Ovary (tissue), 9 donors: Measurements from ENCODE around the gene TMEM106A. TPM values are rescaled to one million over a fixed set of nuclear protein-coding genes. Genes with fewer than 3 reads are reported as not detected.
"Not testable (repeated sequence)": the region's sequence is repeated elsewhere in the genome, so short reads cannot be mapped to it uniquely, and the experiment has no call there.

Experiments used
- DNase-seq, 5 donors: peaks; one replicate each; pipeline ENCODE4 v3.0.0-alpha.2; 2019 to 2020
- H3K27ac ChIP-seq, 2 donors: fragments of 200-600 bp; one replicate each; pipeline versions ENCODE4 v1.5.1 to v1.8.0; 2019 to 2022
- H3K27me3 ChIP-seq: fragments of 200-600 bp; one replicate; pipeline ENCODE4 v1.8.0; 2022
- H3K36me3 ChIP-seq: fragments of 200-600 bp; sonication (generic); one replicate; pipeline ENCODE4 v1.5.1; 2019
- H3K4me1 ChIP-seq: one replicate; pipeline ENCODE4 v1.8.1; 2013; ENCODE audit warnings: mild to moderate bottlenecking, moderate library complexity; ENCODE audit not compliant: insufficient read depth
- H3K4me3 ChIP-seq: fragments of 200-600 bp; sonication (generic); one replicate; pipeline ENCODE4 v1.5.1; 2017
- H3K9me3 ChIP-seq, 2 donors: fragments of 200-600 bp in 1 of 2; sonication (generic) in 1 of 2; one replicate each; pipeline versions ENCODE4 v1.5.1 to v1.8.1; 2013 to 2019; ENCODE audit warnings: mild to moderate bottlenecking in 1 of 2, moderate library complexity in 1 of 2
- EP300 ChIP-seq: sonication (generic); formaldehyde crosslinking; IDR thresholded peaks from one replicate; pipeline ENCODE4 v1.6.1; 2017; ENCODE audit warnings: antibody characterized with exemption
- POLR2A ChIP-seq: fragments of 450-650 bp; IDR thresholded peaks from one replicate; pipeline ENCODE4 v1.6.1; 2017; ENCODE audit warnings: antibody characterized with exemption, mild to moderate bottlenecking, moderate library complexity
- WGBS, 3 donors: extraction: QIAGEN DNeasy Blood & Tissue Kit in 1 of 3; methylation state at CpG; one replicate each; pipeline versions ENCODE4 v1.1.5 to v1.1.7; 2013 to 2017; 5-methylcytosine and 5-hydroxymethylcytosine counted together
- intact Hi-C, 4 donors: fragments of 100-400 bp; cut with DNase I; formaldehyde crosslinking; loops; one replicate each; pipeline versions ENCODE4 v1.11.0 to v1.15.1; 2022 to 2023
- polyA plus RNA-seq, 2 donors: library from polyadenylated mRNA; stranded (reverse); fragments of 200-250 nt in 1 of 2; fragments of 350-450 nt in 1 of 2; fragmentation: Illumina TruSeq in 1 of 2; extraction: RNeasy Lipid Tissue Mini Kit (QIAGEN cat#74804) in 1 of 2; gene quantifications; one replicate each; pipeline ENCODE4 v1.2.3, GENCODE V29; 2013 to 2014
- total RNA-seq, 7 donors: library from RNA; depleted of rRNA in 2 of 7; stranded (reverse); fragments of >200 nt in 2 of 7; fragmentation: NEBNext Ultra II Directional in 3 of 7; extraction: Animal tissue kit (Norgen Biotek cat#: 25700) in 3 of 7; gene quantifications; one replicate each; pipeline versions ENCODE4 v1.1.0 to v1.2.4, GENCODE V29; 2016 to 2023
- TF ChIP-seq, protein P1 (sequence below), 3 donors: fragments of 450-650 bp in 2 of 3; fragments of 200-600 bp in 1 of 3; IDR thresholded peaks; one replicate each; pipeline versions ENCODE4 v1.5.1 to v1.8.0; 2016 to 2022; ENCODE audit warnings: antibody characterized with exemption in 3 of 3, mild to moderate bottlenecking in 1 of 3
- donor health status: DM: no; HTN: no; CAD: no; lungs with moderate emphysema.
- donor health status: DM: no; HTN: no; CAD: no.
- donor health status: Bipolar disorder and iron deficiency.
- donor health status: DM: yes; HTN: yes; CAD: no.
- donor health status: DM: no; HTN: no; CAD: no.
- donor health status: DM: yes; HTN: yes; CAD: no.

TMEM106A gene
- total and polyA plus RNA-seq, 9 donors, result 1.5 to 23.4 (median 13.4) TPM

DNA sequence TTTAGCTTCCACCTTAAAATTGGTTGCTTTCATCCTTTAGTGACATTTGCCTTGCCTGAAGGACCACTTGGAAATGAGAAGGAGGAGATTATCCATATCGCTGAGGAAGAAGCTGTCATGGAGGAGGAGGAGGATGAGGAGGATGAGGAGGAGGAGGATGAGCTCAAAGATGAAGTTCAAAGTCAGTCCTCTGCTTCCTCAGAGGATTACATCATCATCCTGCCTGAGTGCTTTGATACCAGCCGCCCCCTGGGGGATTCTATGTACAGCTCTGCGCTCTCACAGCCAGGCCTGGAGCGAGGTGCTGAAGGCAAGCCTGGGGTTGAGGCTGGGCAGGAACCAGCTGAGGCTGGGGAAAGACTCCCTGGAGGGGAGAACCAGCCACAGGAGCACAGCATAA, 11.5 kb upstream of the TMEM106A start:
- no peaks in the 10 kb centered on the region for H3K36me3 ChIP-seq
- H3K27me3 ChIP-seq, result no peaks in the 10 kb centered on the region
- no peak overlapping the region for H3K27ac ChIP-seq
- intact Hi-C loops, result no loop called here
- H3K4me3 ChIP-seq, result no peak overlapping the region
- DNase-seq, result no peak
- no peaks in the 10 kb centered on the region for H3K4me1 ChIP-seq
- TF ChIP-seq, protein P1, sequence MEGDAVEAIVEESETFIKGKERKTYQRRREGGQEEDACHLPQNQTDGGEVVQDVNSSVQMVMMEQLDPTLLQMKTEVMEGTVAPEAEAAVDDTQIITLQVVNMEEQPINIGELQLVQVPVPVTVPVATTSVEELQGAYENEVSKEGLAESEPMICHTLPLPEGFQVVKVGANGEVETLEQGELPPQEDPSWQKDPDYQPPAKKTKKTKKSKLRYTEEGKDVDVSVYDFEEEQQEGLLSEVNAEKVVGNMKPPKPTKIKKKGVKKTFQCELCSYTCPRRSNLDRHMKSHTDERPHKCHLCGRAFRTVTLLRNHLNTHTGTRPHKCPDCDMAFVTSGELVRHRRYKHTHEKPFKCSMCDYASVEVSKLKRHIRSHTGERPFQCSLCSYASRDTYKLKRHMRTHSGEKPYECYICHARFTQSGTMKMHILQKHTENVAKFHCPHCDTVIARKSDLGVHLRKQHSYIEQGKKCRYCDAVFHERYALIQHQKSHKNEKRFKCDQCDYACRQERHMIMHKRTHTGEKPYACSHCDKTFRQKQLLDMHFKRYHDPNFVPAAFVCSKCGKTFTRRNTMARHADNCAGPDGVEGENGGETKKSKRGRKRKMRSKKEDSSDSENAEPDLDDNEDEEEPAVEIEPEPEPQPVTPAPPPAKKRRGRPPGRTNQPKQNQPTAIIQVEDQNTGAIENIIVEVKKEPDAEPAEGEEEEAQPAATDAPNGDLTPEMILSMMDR (IDR thresholded peaks at IDR 0.05), result no peak
- TF ChIP-seq EP300, result no peak
- no peak for TF ChIP-seq POLR2A
- no peaks in the 10 kb centered on the region for H3K9me3 ChIP-seq
- 77 to 88% (median 85%) methylated on average over 4 of the region's 4 CpGs for WGBS, 3 donors

DNA sequence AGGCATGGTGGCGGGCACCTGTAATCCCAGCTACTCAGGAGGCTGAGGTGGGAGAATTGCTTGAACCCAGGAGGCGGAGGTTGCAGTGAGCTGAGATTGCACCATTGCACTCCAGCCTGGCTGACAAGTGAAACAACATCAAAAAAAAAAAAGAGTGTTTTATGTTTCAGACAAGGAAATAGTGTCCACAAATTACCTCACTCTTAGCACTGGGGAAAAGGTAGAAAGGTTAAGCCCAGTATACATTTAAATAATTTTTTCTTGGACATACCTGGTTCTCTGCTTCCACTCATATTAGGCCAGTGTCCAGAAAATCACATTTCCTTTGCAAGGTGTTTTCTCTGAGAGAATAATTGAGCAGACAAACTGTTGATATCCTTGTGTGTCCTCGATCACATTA, 8.7 kb upstream of the TMEM106A start:
- H3K4me3 ChIP-seq, H3K9me3 ChIP-seq, intact Hi-C loops, H3K27me3 ChIP-seq, H3K36me3 ChIP-seq, H3K27ac ChIP-seq, H3K4me1 ChIP-seq, DNase-seq: not testable (repeated sequence)
- WGBS, 3 donors, result 96 to 99% (median 98%) methylated on average over 3 of the region's 3 CpGs

DNA sequence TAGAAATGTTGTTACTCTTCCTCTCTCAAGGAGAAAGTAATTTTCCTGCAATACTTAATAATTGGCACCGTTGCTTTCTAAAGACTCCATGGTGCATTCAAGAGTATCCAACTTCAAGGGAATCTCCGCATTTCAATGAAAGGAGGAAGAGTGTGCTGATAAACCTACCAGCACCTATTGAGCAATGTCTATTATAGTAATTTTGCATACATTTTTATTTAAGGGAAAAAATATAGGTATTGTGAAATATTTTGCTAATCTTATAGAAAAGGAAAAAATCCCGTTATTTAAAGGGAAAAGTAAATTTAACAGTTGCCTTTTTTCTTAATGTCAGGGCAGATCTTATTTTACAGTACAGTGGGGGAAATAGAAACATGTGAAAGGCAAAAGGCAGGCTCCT, 1.1 kb upstream of the TMEM106A start:
- Histone ChIP-seq H3K9me3 (no peaks in the 10 kb centered on the region), H3K4me1 (peaks cover 3% of the 10 kb centered on the region), H3K27me3 (no peaks in the 10 kb centered on the region), H3K4me3 (no peak overlapping the region), H3K36me3 (no peaks in the 10 kb centered on the region), H3K27ac (no peak overlapping the region)
- no peak for DNase-seq
- WGBS, 3 donors, result 62 to 76% (median 65%) methylated on average over 3 of the region's 3 CpGs
- intact Hi-C loops, result loop anchor here in 1 of 4 donors (10.0 kb wide), 2 partner anchors 76 to 186 kb away; partner anchors contain the start of genes RND2 and VAT1
- no peak for TF ChIP-seq EP300

DNA sequence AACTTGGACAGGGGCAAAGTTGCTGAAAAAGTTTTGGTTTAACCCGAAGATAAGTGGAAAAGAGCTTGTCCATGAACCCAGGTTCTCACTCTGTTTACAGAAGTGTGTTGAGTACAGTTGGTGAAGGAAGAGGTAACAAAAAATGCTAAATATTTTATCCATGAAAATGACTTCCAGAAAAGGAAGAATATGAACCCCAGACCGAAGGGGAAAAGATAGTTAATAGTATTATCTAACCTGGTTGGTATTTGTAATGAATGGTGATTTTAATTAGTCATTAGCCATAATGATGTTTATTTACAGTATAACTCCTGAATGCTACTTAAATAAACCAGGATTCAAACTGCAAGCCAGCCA, 574 bp upstream of the TMEM106A start:
- no peaks in the 10 kb centered on the region for H3K27me3 ChIP-seq
- H3K9me3 ChIP-seq, result no peaks in the 10 kb centered on the region
- H3K4me1 ChIP-seq, result peaks cover 5% of the 10 kb centered on the region
- no peak for DNase-seq
- peak overlapping the region in 1 of 2 donors; percentile 72 for H3K27ac ChIP-seq
- no peaks in the 10 kb centered on the region for H3K36me3 ChIP-seq
- 0 to 5% (median 2%) methylated on average over 2 of the region's 2 CpGs for WGBS, 3 donors
- TF ChIP-seq POLR2A (no peak), EP300 (no peak)
- TF ChIP-seq, protein P1 (IDR thresholded peaks at IDR 0.05), result no peak
- H3K4me3 ChIP-seq, result peak overlapping the region; percentile 54
- intact Hi-C loops, result loop anchor here in 1 of 4 donors (10.0 kb wide), 2 partner anchors 76 to 186 kb away; partner anchors contain the start of genes RND2 and VAT1

DNA sequence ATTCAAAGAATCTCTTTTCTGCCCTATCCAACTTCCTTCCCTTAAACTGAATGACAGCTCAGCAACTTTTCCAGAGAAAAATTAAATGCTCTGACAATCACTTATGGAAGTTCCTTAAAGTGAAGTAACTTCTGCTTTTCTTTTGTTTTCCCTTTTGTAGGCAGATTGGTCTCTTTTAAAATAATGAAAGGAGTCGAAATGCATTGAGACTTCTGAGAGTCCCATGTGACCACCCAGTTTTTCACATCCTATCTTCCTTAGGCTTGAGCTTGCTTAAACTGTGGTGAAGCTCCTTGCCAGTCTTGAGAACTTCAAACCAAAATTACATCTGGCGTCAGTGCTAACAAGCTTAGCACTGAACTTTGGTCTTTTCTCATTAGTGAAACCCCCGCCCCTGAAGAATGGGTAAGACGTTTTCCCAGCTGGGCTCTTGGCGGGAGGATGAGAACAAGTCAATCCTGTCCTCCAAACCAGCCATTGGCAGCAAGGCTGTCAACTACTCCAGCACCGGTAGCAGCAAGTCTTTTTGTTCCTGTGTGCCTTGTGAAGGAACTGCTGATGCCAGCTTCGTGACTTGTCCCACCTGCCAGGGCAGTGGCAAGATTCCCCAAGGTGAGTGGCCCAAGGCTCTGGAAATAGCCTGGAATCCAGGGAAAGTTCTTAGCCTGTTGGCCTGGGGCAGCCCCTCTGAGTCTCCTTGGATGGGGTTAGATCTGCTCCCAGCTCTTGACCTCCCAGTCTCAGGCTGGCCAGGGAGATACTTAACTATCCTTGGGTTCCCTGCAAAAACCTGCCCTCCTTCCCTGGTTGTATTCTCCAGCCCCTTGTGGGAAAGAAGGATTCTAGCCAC, 1.2 kb downstream of the TMEM106A start:
- H3K4me1 ChIP-seq, result peaks cover 5% of the 10 kb centered on the region
- TF ChIP-seq, protein P1 (IDR thresholded peaks at IDR 0.05), result no peak
- no peak for TF ChIP-seq EP300
- TF ChIP-seq POLR2A, result no peak
- H3K27ac ChIP-seq, result peak overlapping the region in 1 of 2 donors; percentile 72
- H3K27me3 ChIP-seq, result no peaks in the 10 kb centered on the region
- peak overlapping the region; percentile 54 for H3K4me3 ChIP-seq
- WGBS, 3 donors, result 40 to 55% (median 44%) methylated on average over 7 of the region's 7 CpGs
- intact Hi-C loops, result loop anchor here in 1 of 4 donors (10.0 kb wide), 2 partner anchors 78 to 188 kb away; partner anchors contain the start of genes RND2 and VAT1
- DNase-seq, result no peak
- no peaks in the 10 kb centered on the region for H3K36me3 ChIP-seq
- no peaks in the 10 kb centered on the region for H3K9me3 ChIP-seq
